MM.1S (cell line): Measurements from ENCODE around the gene SLC23A2.

Source experiments
- EZH2 ChIP-seq: fragments of 300-600 bp; sonication (generic); optimal IDR thresholded peaks from 2 replicates; pipeline ENCODE3; 2017; ENCODE audit warnings: low read depth, mild to moderate bottlenecking, antibody characterized with exemption, low read length, mixed read lengths
- EZH2phosphoT487 ChIP-seq: fragments of 300-600 bp; sonication (generic); IDR thresholded peaks from 2 replicates; pipeline ENCODE4 v1.6.1; 2018; ENCODE audit warnings: antibody characterized with exemption, low read length
- TF ChIP-seq, protein P1 (sequence below): fragments of 300-600 bp; sonication (generic); IDR thresholded peaks from 2 replicates; pipeline ENCODE4 v1.5.1; 2016; ENCODE audit warnings: antibody characterized with exemption, low read length, mixed read lengths

DNA sequence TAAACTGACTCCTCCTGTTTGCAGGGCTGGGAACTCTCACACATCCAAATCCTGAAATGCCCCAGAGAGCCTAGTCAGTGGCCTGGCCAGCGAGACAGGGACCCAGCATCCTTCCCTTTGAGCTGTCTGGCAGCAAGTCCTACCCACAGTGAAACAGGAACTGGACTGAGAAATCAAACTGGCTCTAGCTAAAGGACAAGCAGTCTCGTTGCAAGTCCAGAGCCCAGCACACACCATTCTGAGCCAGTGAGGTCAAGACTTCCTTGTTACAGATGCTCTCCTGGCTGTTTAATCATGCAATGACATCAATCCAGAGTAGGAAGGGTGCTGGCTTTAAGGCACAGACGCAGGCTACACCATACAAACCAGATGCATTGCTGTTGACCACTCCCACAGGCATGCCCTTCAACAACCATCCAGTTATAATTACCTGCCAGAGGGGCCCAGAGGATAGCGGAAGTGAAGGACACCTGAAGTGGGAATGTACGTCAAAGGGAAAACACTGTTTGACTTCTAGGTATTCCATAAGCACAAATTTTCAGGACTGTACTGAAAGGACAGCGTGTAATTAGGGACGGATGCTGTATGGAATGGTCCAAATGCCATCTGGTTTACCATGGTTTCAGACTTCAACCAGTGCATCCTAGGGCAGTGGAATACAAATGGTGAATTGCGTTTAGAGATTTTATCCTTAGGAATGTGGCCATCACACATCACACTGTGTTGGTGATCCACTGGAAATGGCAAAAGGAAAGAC lies 114.4 kb downstream of the SLC23A2 start:
- TF ChIP-seq, protein P1, sequence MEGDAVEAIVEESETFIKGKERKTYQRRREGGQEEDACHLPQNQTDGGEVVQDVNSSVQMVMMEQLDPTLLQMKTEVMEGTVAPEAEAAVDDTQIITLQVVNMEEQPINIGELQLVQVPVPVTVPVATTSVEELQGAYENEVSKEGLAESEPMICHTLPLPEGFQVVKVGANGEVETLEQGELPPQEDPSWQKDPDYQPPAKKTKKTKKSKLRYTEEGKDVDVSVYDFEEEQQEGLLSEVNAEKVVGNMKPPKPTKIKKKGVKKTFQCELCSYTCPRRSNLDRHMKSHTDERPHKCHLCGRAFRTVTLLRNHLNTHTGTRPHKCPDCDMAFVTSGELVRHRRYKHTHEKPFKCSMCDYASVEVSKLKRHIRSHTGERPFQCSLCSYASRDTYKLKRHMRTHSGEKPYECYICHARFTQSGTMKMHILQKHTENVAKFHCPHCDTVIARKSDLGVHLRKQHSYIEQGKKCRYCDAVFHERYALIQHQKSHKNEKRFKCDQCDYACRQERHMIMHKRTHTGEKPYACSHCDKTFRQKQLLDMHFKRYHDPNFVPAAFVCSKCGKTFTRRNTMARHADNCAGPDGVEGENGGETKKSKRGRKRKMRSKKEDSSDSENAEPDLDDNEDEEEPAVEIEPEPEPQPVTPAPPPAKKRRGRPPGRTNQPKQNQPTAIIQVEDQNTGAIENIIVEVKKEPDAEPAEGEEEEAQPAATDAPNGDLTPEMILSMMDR = no peak
- TF ChIP-seq EZH2phosphoT487 (no peak), EZH2 (no peak)
